ENCODE results near the gene LRRC9. TPM values are rescaled to one million over a fixed set of nuclear protein-coding genes. Genes with fewer than 3 reads are reported as not detected.

The LRRC9 gene
- total RNA-seq, 1 donor from 2014 or later, result not detected

DNA sequence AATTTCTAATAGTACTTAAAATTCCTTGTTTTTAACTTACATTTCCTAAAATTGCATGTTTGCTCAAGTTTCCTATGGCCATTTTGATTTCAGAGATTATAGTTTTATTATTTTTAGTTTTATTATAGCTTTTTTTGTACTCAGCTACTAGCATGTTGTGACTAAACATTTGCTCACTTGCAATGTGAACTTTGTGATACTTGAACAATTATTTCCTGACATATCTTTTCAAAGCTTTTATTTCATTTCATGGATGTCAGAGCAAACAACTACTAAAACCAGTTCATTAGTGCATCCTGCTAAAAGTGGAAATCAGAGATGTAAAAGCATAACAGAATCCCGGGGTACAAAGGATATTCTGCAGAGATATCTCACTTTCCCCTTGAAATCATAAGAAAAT, 138.1 kb downstream of the LRRC9 start:
- intact Hi-C loops (cut with micrococcal nuclease), result no loop called here

- intact Hi-C loops (cut with micrococcal nuclease), result loop anchor here (5.0 kb wide), 2 partner anchors 94 to 501 kb away; no protein-coding TSS in a partner anchor
Measured at GRCh38 chr14:60061371-60061770, 141.4 kb downstream of the LRRC9 start.

DNA sequence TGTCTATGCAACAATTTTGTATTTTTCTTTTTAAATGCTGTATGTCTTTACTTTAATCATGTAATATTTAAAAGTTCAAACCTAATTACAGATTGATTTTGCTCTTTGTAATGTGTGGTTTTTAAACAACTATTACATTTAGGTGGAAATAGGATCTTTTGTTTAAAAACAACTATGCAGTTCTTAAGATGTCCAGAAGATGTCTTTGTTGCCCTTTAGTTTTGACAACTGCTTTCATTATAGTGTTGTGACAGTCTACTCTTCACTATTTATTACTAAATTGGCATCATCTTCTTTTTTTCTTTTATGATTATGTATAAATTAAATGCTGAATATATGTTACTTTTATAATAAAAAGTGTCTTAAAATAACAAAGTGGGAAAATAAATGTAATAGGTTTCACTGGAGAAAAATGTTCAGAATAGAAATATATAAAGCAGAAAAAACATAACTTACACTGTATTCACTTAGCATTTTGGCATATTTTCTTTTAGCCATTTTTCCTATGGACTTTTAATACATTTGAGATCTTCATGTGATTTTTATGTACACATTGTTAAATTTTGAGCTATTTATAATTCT, 144.6 kb downstream of the LRRC9 start:
- intact Hi-C loops (cut with micrococcal nuclease), result loop anchor here (1.0 to 5.0 kb wide), 4 partner anchors 26 to 498 kb away; partner anchors contain the start of gene PCNX4

- intact Hi-C loops (cut with micrococcal nuclease), result no loop called here
Measured at GRCh38 chr14:60067882-60068281, 147.9 kb downstream of the LRRC9 start.

DNA sequence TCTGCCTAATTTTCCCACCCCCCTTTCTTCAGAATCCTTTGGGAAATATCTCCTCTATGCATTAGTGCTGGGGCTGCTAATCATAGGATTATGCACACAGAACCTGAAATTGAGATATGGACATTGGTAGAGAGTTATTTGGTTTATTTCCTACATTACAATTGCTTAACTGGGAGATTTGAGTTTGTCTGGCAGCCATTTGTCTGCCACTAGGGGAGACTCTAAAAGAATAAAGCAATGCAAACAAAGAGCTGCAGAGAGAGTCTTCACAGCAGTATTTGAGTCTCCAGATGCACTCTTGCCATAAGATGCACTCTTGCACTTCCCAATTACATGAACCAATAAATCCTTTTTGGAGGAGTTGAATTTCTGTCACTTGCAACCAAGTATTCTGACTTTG, 159.8 kb downstream of the LRRC9 start:
- intact Hi-C loops (cut with micrococcal nuclease), result no loop called here

GRCh38 chr14:60085085-60085484, 165.1 kb downstream of the LRRC9 start:
- intact Hi-C loops (cut with micrococcal nuclease), result no loop called here

GRCh38 chr14:60085693-60086092, 165.7 kb downstream of the LRRC9 start:
- intact Hi-C loops (cut with micrococcal nuclease), result no loop called here

GRCh38 chr14:60087668-60088067, 167.7 kb downstream of the LRRC9 start:
- intact Hi-C loops (cut with micrococcal nuclease), result no loop called here

DNA sequence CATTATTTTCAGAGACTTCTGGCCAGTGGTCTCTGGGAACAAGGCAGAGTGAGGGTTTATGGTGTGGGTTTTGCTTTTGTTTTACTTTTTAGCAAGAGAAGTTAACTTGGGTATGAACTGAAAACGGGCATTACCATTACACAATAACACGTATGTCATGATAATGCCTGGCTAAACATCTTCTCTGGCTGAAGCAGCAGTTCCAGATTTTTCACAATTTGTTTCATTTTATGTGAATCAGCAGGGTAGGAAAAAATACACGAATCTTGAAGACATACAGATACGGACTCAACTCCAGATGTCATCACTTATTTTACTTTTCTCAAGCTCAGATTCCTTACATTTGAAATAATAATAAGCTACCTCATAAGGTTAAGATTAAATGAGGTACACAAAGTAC, 169.3 kb downstream of the LRRC9 start:
- intact Hi-C loops (cut with micrococcal nuclease), result no loop called here

- intact Hi-C loops (cut with micrococcal nuclease), result loop anchor here (1.0 to 10.0 kb wide), 9 partner anchors 26 to 1606 kb away; partner anchors contain the start of genes DACT1, HIF1A, JKAMP and L3HYPDH
Measured at GRCh38 chr14:60090864-60091519, 171.0 kb downstream of the LRRC9 start.

GRCh38 chr14:60091550-60092525, 171.9 kb downstream of the LRRC9 start, which contains the start of gene PCNX4:
PCNX4 (plus strand) TSS chr14:60091923; CDS start chr14:60107639, 15,716 bp downstream.
- intact Hi-C loops (cut with micrococcal nuclease), result loop anchor here (1.0 to 10.0 kb wide), 11 partner anchors 27 to 1605 kb away; partner anchors contain the start of genes DACT1, HIF1A, JKAMP and L3HYPDH

- intact Hi-C loops (cut with micrococcal nuclease), result loop anchor here (1.0 to 10.0 kb wide), 6 partner anchors 59 to 1605 kb away; partner anchors contain the start of genes DACT1 and HIF1A
Measured at GRCh38 chr14:60092526-60092920, 172.6 kb downstream of the LRRC9 start.

DNA sequence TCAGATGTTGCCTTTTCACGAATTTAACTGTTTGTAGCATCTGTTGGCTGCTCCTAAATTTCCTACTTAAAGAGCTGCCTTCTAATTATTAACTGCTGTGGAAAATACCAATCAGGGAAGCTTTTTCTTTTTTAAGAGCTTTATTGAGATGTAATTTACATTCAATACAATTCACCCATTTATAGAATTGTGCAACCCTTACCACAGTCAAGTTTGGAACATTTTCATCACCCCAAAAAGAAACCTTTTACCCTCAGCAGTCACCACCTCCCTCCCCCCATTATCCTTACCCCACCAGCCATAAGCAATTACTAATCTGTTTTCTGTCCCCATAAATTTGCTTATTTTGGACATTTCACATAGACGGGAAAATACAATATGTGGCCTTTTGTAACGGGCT, 173.1 kb downstream of the LRRC9 start:
- intact Hi-C loops (cut with micrococcal nuclease), result loop anchor here (2.0 to 10.0 kb wide), 5 partner anchors 126 to 1604 kb away; partner anchors contain the start of genes DACT1 and HIF1A

GRCh38 chr14:60093606-60094005, 173.7 kb downstream of the LRRC9 start:
- intact Hi-C loops (cut with micrococcal nuclease), result loop anchor here (2.0 to 10.0 kb wide), 5 partner anchors 126 to 1604 kb away; partner anchors contain the start of genes DACT1 and HIF1A

GRCh38 chr14:60094306-60094897, 174.5 kb downstream of the LRRC9 start:
- intact Hi-C loops (cut with micrococcal nuclease), result loop anchor here (5.0 to 10.0 kb wide), 4 partner anchors 127 to 1603 kb away; partner anchors contain the start of genes DACT1 and HIF1A

DNA sequence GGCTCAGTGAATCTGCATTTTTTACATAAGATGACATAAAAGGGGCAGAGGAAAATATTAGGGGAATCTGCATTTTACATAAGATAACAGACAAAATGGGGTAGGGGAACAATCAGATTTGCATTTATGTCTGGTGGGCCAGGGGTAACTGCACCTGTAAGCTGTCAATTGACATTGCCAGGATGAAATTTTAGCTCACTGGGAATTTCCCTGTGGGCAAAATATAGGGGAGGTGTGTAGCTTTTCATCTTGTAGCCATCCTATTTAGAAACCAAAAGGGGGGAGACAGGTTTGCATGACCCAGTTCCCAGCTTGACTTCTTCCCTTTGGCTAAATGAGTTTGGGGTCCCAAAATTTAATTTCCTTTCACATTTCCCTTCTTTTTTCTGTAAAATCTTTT, 175.3 kb downstream of the LRRC9 start:
- intact Hi-C loops (cut with micrococcal nuclease), result loop anchor here (10.0 kb wide), 1 partner anchor 660 kb away; no protein-coding TSS in a partner anchor

GRCh38 chr14:60095781-60096450, 176.0 kb downstream of the LRRC9 start:
- intact Hi-C loops (cut with micrococcal nuclease), result loop anchor here (10.0 kb wide), 1 partner anchor 659 kb away; no protein-coding TSS in a partner anchor

GRCh38 chr14:60097974-60098373, 178.0 kb downstream of the LRRC9 start:
- intact Hi-C loops (cut with micrococcal nuclease), result loop anchor here (10.0 kb wide), 1 partner anchor 657 kb away; no protein-coding TSS in a partner anchor

DNA sequence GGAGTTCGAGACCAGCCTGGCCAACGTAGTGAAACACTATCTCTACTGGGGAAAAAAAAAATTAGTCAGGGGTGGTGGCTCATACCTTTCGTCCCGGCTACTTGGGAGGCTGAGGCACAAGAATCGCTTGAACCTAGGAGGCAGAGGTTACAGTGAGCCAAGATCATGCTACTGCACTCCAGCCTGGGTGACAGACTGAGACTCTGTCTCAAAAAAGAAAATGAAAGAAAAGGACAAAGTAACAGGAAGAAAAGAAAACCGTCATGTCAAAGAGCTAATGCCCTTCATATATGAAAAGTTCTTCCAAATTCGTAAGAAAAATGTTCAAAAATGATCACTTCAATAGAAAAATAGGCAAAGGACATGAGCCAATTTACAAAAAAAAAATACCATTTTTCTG, 179.9 kb downstream of the LRRC9 start:
- intact Hi-C loops (cut with micrococcal nuclease), result loop anchor here (10.0 kb wide), 1 partner anchor 655 kb away; no protein-coding TSS in a partner anchor

GRCh38 chr14:60101786-60102185, 181.8 kb downstream of the LRRC9 start:
- intact Hi-C loops (cut with micrococcal nuclease), result no loop called here

All from T-helper 2 cell treated with Interferon-gamma antibody and Interleukin-4, amounts not matched to agents 100 ng/mL and 5 ng/mL, for 36 hours (primary cell).